Neutrophil (primary cell): Measurements from ENCODE around the gene TMCC1.

Experiments
- H3K27ac ChIP-seq: fragments of 200-600 bp; sonication (generic); 2 replicates; pipeline ENCODE4 v1.5.1; 2016; ENCODE audit warnings: mild to moderate bottlenecking, moderate library complexity
- H3K27me3 ChIP-seq: fragments of 200-600 bp; sonication (generic); 2 replicates; pipeline ENCODE4 v1.6.0; 2016; ENCODE audit warnings: mild to moderate bottlenecking
- H3K36me3 ChIP-seq: fragments of 200-600 bp; sonication (generic); 2 replicates; pipeline ENCODE4 v1.5.1; 2017
- H3K4me1 ChIP-seq, 2 experiments: fragments of 200-600 bp in 1 of 2; sonication (generic) in 1 of 2; 1 replicate in 1 of 2; 2 replicates in 1 of 2; pipeline versions ENCODE4 v1.5.1 to v1.6.1; 2013 to 2016; ENCODE audit warnings: low read depth in 1 of 2, low read length in 1 of 2, mild to moderate bottlenecking in 1 of 2, moderate library complexity in 1 of 2; ENCODE audit not compliant: control insufficient read depth in 1 of 2, insufficient read depth in 1 of 2
- H3K4me3 ChIP-seq, 2 experiments: fragments of 200-600 bp in 1 of 2; sonication (generic) in 1 of 2; 1 replicate in 1 of 2; 2 replicates in 1 of 2; pipeline ENCODE4 v1.5.1; 2013 to 2016; ENCODE audit warnings: low read depth in 1 of 2, low read length in 1 of 2, mild to moderate bottlenecking in 1 of 2, moderate library complexity in 1 of 2
- H3K9me3 ChIP-seq: fragments of 200-600 bp; sonication (generic); 2 replicates; pipeline ENCODE4 v1.5.1; 2016
- CTCF ChIP-seq: fragments of 200-600 bp; sonication (generic); IDR thresholded peaks from 2 replicates; pipeline ENCODE4 v1.5.1; 2016; ENCODE audit warnings: antibody characterized with exemption

TMCC1 gene

GRCh38 chr3:129599073-129599472, 294.4 kb downstream of the TMCC1 start:
- no peak for TF ChIP-seq CTCF
- H3K4me1 ChIP-seq: peaks cover 17% of the 10 kb centered on the region in 2 experiments
- no peaks in the 10 kb centered on the region for H3K36me3 ChIP-seq
- no peaks in the 10 kb centered on the region for H3K9me3 ChIP-seq
- peaks cover 40% of the 10 kb centered on the region for H3K27me3 ChIP-seq
- H3K4me3 ChIP-seq: no peak overlapping the region
- H3K27ac ChIP-seq: no peak overlapping the region

GRCh38 chr3:129598484-129598883, 295.0 kb downstream of the TMCC1 start:
- H3K36me3 ChIP-seq: no peaks in the 10 kb centered on the region
- TF ChIP-seq CTCF: no peak
- no peaks in the 10 kb centered on the region for H3K9me3 ChIP-seq
- peaks cover 40% of the 10 kb centered on the region for H3K27me3 ChIP-seq
- H3K27ac ChIP-seq: no peak overlapping the region
- H3K4me3 ChIP-seq: no peak overlapping the region
- H3K4me1 ChIP-seq: peaks cover 23% of the 10 kb centered on the region in 2 experiments

- Histone ChIP-seq H3K27ac (no peak overlapping the region), H3K4me1 (peaks cover 27 to 28% of the 10 kb centered on the region in 2 experiments), H3K4me3 (no peak overlapping the region), H3K27me3 (peaks cover 37% of the 10 kb centered on the region), H3K36me3 (no peaks in the 10 kb centered on the region), H3K9me3 (no peaks in the 10 kb centered on the region)
- no peak for TF ChIP-seq CTCF
Observed at GRCh38 chr3:129598000-129598381, 295.5 kb downstream of the TMCC1 start.
